ENCODE data around the gene WWP2. TPM values are rescaled to one million over a fixed set of nuclear protein-coding genes. Genes with fewer than 3 reads are reported as not detected.

Gene WWP2
- total RNA-seq, 4 donors from 2014 or later, result 21.9 to 32.8 (median 27.8) TPM

DNA sequence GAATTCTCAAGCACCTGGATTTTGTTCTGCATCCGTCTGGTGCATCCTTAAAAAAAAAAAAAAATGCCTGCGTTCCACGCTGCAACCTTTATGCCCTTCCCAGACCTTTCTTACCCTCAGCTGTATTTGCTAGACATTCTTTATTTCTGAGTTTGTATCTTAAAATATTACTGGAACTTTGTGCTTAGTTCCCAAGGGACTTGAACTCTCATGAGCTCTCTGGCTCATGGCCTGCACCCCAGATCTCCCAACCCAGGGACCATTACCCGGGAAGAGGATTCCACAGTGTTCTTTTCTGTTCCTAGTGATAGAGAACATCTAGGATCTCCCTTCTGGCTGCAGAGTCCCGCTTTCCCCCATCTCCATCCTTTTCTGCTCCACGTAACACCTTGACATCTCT, 160.1 kb downstream of the WWP2 start:
- intact Hi-C loops (cut with DNase I), result no loop called here
- no peaks in the 10 kb centered on the region for H3K27me3 ChIP-seq
- H3K9me3 ChIP-seq, result no peaks in the 10 kb centered on the region
- TF ChIP-seq, protein P1, sequence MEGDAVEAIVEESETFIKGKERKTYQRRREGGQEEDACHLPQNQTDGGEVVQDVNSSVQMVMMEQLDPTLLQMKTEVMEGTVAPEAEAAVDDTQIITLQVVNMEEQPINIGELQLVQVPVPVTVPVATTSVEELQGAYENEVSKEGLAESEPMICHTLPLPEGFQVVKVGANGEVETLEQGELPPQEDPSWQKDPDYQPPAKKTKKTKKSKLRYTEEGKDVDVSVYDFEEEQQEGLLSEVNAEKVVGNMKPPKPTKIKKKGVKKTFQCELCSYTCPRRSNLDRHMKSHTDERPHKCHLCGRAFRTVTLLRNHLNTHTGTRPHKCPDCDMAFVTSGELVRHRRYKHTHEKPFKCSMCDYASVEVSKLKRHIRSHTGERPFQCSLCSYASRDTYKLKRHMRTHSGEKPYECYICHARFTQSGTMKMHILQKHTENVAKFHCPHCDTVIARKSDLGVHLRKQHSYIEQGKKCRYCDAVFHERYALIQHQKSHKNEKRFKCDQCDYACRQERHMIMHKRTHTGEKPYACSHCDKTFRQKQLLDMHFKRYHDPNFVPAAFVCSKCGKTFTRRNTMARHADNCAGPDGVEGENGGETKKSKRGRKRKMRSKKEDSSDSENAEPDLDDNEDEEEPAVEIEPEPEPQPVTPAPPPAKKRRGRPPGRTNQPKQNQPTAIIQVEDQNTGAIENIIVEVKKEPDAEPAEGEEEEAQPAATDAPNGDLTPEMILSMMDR (IDR thresholded peaks at IDR 0.05), result no peak
- no peak overlapping the region for H3K4me3 ChIP-seq
- peaks cover 0 to 16% (median 0%) of the 10 kb centered on the region in 4 donors for H3K36me3 ChIP-seq
- H3K27ac ChIP-seq (replicated peaks in 1 of 4), result no peak overlapping the region
- WGBS, result 91% methylated on average over 6 of the region's 6 CpGs
- no peak for DNase-seq (ENCODE audit: extremely low spot score)
- peaks cover 25 to 37% (median 32%) of the 10 kb centered on the region in 4 donors for H3K4me1 ChIP-seq

GRCh38 chr16:69924041-69924775, 162.1 kb downstream of the WWP2 start:
- DNase-seq (ENCODE audit: extremely low spot score), result no peak
- TF ChIP-seq POLR2A (IDR thresholded peaks at IDR 0.05; ENCODE audit: low read depth), result no peak
- TF ChIP-seq POLR2AphosphoS5 (IDR thresholded peaks at IDR 0.05), result no peak
- no peak for TF ChIP-seq EP300 (IDR thresholded peaks at IDR 0.05)
- TF ChIP-seq, protein P1 (IDR thresholded peaks at IDR 0.05), result no peak
- Histone ChIP-seq H3K9me3 (no peaks in the 10 kb centered on the region), H3K27me3 (no peaks in the 10 kb centered on the region), H3K27ac (replicated peaks in 1 of 4) (peak overlapping the region; percentile 51 to 77 (median 74)), H3K4me1 (peaks cover 32 to 39% (median 37%) of the 10 kb centered on the region in 4 donors), H3K4me3 (peak overlapping the region in 1 of 4 donors; percentile 41), H3K36me3 (peaks cover 0 to 8% (median 2%) of the 10 kb centered on the region in 4 donors)
- WGBS, result 76% methylated on average over 11 of the region's 11 CpGs
- intact Hi-C loops (cut with DNase I), result no loop called here

GRCh38 chr16:69924777-69925191, 162.7 kb downstream of the WWP2 start:
- Histone ChIP-seq H3K27me3 (no peaks in the 10 kb centered on the region), H3K27ac (replicated peaks in 1 of 4) (peak overlapping the region; percentile 51 to 77 (median 74)), H3K4me1 (peaks cover 32 to 42% (median 40%) of the 10 kb centered on the region in 4 donors), H3K36me3 (peaks cover 0 to 13% (median 7%) of the 10 kb centered on the region in 4 donors), H3K9me3 (no peaks in the 10 kb centered on the region), H3K4me3 (peak overlapping the region; percentile 1 to 48 (median 38))
- no peak for DNase-seq (ENCODE audit: extremely low spot score)
- no peak for TF ChIP-seq POLR2A (IDR thresholded peaks at IDR 0.05; ENCODE audit: low read depth)
- peak; percentile 53 to 64 for TF ChIP-seq POLR2AphosphoS5 (IDR thresholded peaks at IDR 0.05)
- 54% methylated on average over 19 of the region's 19 CpGs for WGBS
- intact Hi-C loops (cut with DNase I), result loop anchor here (5.0 kb wide), 1 partner anchor 62 kb away; no protein-coding TSS in a partner anchor

GRCh38 chr16:69925311-69925710, 163.2 kb downstream of the WWP2 start:
- no peaks in the 10 kb centered on the region for H3K9me3 ChIP-seq
- WGBS, result 63% methylated on average over 8 of the region's 8 CpGs
- H3K27me3 ChIP-seq, result no peaks in the 10 kb centered on the region
- no peak for TF ChIP-seq POLR2A (IDR thresholded peaks at IDR 0.05; ENCODE audit: low read depth)
- TF ChIP-seq, protein P1 (IDR thresholded peaks at IDR 0.05), result no peak
- TF ChIP-seq EP300 (IDR thresholded peaks at IDR 0.05), result no peak
- no peak for TF ChIP-seq POLR2AphosphoS5 (IDR thresholded peaks at IDR 0.05)
- H3K4me1 ChIP-seq, result peaks cover 32 to 47% (median 43%) of the 10 kb centered on the region in 4 donors
- intact Hi-C loops (cut with DNase I), result loop anchor here (5.0 kb wide), 1 partner anchor 63 kb away; no protein-coding TSS in a partner anchor
- DNase-seq (ENCODE audit: extremely low spot score), result no peak
- peaks cover 0 to 17% (median 9%) of the 10 kb centered on the region in 4 donors for H3K36me3 ChIP-seq
- peak overlapping the region; percentile 51 to 77 (median 74) for H3K27ac ChIP-seq (replicated peaks in 1 of 4)
- peak overlapping the region; percentile 1 to 48 (median 38) for H3K4me3 ChIP-seq

GRCh38 chr16:69926241-69926640, 164.1 kb downstream of the WWP2 start:
- no peaks in the 10 kb centered on the region for H3K27me3 ChIP-seq
- TF ChIP-seq POLR2A (IDR thresholded peaks at IDR 0.05; ENCODE audit: low read depth) (no peak), EP300 (IDR thresholded peaks at IDR 0.05) (no peak), POLR2AphosphoS5 (IDR thresholded peaks at IDR 0.05) (no peak)
- TF ChIP-seq, protein P1 (IDR thresholded peaks at IDR 0.05), result no peak
- DNase-seq (ENCODE audit: extremely low spot score), result no peak
- H3K9me3 ChIP-seq, result no peaks in the 10 kb centered on the region
- intact Hi-C loops (cut with DNase I), result loop anchor here (5.0 kb wide), 1 partner anchor 64 kb away; no protein-coding TSS in a partner anchor
- peaks cover 3 to 26% (median 18%) of the 10 kb centered on the region in 4 donors for H3K36me3 ChIP-seq
- peak overlapping the region in 2 of 4 donors; percentile 36 to 48 for H3K4me3 ChIP-seq
- WGBS, result 92% methylated on average over 8 of the region's 8 CpGs
- peak overlapping the region in 2 of 4 donors; percentile 74 to 77 for H3K27ac ChIP-seq (replicated peaks in 1 of 4)
- peaks cover 27 to 46% (median 43%) of the 10 kb centered on the region in 4 donors for H3K4me1 ChIP-seq
